Middle frontal gyrus (tissue), 1 donor: ENCODE results near the gene MCTP2.

ENCODE experiments used
- DNase-seq: peaks from one replicate; pipeline ENCODE4 v3.0.0-alpha.2; 2015; ENCODE audit warnings: low spot score; ENCODE audit errors: extremely low spot score

Gene MCTP2, protein sequence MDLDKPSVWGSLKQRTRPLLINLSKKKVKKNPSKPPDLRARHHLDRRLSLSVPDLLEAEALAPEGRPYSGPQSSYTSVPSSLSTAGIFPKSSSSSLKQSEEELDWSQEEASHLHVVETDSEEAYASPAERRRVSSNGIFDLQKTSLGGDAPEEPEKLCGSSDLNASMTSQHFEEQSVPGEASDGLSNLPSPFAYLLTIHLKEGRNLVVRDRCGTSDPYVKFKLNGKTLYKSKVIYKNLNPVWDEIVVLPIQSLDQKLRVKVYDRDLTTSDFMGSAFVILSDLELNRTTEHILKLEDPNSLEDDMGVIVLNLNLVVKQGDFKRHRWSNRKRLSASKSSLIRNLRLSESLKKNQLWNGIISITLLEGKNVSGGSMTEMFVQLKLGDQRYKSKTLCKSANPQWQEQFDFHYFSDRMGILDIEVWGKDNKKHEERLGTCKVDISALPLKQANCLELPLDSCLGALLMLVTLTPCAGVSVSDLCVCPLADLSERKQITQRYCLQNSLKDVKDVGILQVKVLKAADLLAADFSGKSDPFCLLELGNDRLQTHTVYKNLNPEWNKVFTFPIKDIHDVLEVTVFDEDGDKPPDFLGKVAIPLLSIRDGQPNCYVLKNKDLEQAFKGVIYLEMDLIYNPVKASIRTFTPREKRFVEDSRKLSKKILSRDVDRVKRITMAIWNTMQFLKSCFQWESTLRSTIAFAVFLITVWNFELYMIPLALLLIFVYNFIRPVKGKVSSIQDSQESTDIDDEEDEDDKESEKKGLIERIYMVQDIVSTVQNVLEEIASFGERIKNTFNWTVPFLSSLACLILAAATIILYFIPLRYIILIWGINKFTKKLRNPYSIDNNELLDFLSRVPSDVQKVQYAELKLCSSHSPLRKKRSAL

GRCh38 chr15:94230883-94231722 is at the start of gene MCTP2:
TSS of gene MCTP2 (plus strand) at chr15:94231561. CDS start at chr15:94298266, 66,705 bp downstream.
- DNase-seq, result no peak

GRCh38 chr15:94182883-94183282 is 48.5 kb upstream of the MCTP2 start:
- DNase-seq, result no peak

GRCh38 chr15:94185547-94186236 is 45.7 kb upstream of the MCTP2 start:
- no peak for DNase-seq

DNA sequence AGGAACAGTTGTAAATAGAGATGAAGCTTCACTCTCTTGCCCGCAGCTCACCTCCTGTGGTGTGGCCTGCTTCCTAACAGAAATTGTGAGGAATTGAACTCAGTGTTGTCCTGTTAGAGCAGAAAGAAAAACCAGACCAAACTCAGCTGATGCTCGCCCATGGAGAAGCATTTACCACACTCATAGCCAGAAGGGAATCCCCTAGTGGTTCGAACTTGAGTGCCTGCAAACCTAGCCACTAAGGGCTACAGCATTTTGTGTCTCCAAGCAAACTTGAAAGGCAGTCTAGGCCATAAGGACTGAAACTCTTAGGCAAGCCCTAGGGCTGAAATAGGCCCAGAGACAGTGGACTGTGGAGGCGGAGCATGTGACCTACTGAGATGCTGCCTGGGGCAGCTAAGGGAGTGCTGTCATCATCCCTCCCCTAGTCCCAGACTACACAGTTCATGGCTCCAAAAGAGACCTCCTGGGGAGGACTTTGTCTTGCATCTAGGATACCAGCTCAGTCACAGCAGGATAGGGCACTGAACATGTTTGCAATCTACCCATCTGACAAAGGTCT is 44.5 kb upstream of the MCTP2 start:
- no peak for DNase-seq

- no peak for DNase-seq
These were observed 37.5 kb upstream of the MCTP2 start for GRCh38 chr15:94193906-94194305.

GRCh38 chr15:94196531-94196930 is 34.8 kb upstream of the MCTP2 start:
- no peak for DNase-seq

- DNase-seq, result no peak
These were observed 32.7 kb upstream of the MCTP2 start for GRCh38 chr15:94198633-94199032.

DNA sequence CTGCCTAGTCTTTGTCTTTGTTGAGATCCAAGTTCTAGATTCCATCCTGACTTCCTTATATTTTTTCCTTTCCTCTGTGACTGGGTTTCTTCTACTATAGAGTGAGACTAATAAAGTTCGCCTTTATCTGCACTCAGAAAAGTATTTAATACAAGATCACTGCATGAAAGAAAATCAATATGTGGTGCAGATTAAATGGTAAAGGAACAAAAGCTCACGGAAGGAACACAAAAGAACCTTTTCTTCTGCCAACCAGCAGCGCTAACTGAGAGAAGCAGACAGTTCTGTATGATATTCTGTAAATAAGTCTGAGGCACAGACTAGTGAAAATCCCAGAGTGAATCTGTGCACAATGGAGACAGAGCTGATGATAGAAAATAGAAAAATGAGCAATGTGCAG is 31.6 kb upstream of the MCTP2 start:
- DNase-seq, result no peak

DNA sequence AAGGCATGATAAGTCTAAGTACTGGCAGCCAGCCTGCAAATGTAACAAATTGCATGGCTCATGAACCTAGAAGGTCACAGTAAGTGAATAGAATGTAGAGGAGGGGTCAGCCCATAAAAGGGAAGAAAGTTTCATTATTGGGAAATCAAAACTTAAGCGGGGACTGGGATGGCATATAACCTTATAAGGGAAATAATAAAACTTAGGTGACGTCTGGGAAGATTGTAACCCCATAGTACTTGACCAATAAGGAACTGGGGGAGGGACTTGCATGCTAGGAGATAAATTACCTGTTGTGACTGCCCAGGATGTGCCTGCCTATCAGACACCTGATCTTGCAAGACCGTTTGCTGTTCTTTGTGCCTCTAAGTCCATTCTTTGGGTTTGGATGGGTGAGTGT is 28.1 kb upstream of the MCTP2 start:
- no peak for DNase-seq

- no peak for DNase-seq
These were observed 26.0 kb upstream of the MCTP2 start for GRCh38 chr15:94205366-94205765.

DNA sequence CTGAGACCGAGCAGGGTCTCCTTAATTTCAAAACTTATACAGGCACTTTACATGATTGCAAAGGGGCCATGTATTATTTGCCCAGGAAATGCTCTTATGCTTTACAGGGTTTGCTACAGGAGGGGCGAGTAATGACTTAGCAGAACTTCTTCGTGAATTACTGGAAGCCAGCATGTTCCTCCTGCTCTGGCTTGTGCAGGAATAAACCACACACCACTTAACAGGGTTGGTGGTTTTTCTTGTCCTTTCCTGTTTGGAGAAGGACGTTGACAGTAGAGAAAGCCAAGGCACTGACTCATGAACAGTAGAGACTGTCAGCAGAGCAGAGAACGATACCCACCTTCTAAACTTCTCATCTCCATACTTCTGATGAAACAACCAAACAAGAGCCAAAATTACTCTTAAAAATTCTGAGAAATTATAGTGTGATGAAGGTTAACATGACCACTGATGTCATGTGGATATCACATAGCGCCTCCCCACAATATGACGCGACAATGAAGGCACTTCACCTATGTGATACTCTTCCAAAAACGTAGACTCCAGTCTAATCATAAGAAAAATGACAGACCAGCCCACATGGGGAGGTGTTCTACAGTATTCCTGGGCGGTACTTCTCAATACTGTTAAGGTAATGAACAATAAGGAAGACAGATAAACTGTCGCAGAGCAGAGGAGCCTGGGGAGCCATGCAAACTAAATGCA is 24.7 kb upstream of the MCTP2 start:
- no peak for DNase-seq

DNA sequence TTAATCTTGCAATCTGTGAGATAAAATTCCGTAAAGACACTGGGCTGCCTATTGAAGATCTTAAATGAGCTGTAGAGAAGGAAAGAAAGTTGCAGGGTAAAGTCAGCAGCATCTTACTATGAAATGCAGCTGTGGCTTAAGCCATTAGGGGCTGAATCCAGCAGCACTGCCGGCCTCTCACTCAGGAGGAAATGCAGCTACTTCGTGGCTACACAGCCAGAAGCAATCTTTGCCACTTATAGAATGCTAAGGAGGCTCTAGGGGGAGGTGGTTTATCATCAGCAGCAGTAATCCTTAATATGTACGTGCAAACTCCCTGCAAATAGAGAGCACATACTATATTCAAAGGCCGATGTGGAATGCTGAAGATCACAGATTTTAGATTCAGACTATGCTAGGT is 19.1 kb upstream of the MCTP2 start:
- no peak for DNase-seq

- no peak for DNase-seq
These were observed 5.7 kb upstream of the MCTP2 start for GRCh38 chr15:94225616-94226015.

- no peak for DNase-seq
These were observed 2.8 kb upstream of the MCTP2 start for GRCh38 chr15:94228611-94229010.

DNA sequence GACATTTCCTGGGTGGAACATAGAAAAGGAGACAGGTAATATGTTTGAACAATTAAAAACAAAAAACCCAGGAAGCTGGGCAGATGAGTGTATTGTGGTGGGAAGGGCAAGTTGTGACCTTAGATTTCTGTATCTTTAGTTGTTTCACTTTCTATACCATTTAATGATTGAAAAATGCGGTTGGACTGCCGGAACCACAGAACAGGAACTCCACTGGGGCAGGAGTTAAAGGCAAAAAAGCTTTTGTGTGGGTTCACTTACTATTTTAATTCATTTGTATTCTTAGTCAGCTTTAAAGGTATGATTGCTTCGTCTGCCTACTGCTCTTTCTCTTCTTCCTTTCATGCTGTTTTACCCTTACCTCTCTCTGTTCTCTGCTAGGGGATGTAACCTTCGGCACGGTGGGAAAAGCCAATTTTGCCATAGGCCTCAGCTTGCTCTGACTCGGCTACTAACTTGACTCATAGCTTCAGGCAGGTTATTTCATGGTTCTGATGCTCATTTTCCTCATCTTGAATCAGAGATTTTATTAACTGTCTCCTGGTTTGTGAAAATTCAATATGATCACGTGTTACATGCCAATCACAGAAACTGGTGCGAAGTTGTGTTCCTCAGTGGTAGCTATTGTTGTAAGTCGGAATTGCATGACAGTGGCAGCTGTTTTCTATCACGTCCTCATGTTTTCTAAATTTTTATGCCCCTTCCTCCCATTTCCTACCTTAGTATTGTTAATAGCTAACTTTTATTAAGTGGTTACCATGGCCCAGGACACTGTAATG is 1.6 kb upstream of the MCTP2 start:
- no peak for DNase-seq

DNA sequence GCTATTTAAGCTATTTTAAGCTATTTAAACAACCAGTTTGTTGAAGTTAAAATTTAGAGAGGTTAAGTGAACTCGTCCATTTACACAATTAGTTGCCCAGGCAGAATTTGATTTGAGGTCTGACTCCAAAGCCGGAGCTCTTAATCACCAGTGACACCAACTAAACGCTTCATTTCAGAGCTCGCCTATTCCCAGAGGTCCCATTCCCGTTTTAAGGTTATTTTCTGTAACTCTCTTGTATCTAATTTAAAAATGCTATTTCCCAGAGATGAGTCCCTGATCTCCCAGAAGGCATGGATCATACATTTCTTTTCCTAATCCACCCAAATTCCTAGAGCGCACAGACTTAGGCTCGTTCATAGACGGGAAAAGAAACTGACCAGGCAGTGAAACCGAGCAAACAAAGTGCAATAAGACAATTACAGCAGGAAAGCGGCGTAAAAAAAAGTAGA is 904 bp upstream of the MCTP2 start:
- DNase-seq, result no peak

- DNase-seq, result no peak
These were observed 535 bp downstream of the MCTP2 start for GRCh38 chr15:94231723-94232468.

- DNase-seq, result no peak
These were observed 2.1 kb downstream of the MCTP2 start for GRCh38 chr15:94233441-94233840.
